DMS153 treated with DMSO at 0.1 percent for 48 hours (cell line): Measurements from ENCODE around the gene PDXK.
"Not testable (repeated sequence)": the region's sequence is repeated elsewhere in the genome, so short reads cannot be mapped to it uniquely, and the experiment has no call there.

ENCODE experiments used
- DNase-seq: peaks from one replicate; lab custom pipeline; 2025; ENCODE audit not compliant: unreplicated experiment; lab: John Stamatoyannopoulos, UW

Gene PDXK

DNA sequence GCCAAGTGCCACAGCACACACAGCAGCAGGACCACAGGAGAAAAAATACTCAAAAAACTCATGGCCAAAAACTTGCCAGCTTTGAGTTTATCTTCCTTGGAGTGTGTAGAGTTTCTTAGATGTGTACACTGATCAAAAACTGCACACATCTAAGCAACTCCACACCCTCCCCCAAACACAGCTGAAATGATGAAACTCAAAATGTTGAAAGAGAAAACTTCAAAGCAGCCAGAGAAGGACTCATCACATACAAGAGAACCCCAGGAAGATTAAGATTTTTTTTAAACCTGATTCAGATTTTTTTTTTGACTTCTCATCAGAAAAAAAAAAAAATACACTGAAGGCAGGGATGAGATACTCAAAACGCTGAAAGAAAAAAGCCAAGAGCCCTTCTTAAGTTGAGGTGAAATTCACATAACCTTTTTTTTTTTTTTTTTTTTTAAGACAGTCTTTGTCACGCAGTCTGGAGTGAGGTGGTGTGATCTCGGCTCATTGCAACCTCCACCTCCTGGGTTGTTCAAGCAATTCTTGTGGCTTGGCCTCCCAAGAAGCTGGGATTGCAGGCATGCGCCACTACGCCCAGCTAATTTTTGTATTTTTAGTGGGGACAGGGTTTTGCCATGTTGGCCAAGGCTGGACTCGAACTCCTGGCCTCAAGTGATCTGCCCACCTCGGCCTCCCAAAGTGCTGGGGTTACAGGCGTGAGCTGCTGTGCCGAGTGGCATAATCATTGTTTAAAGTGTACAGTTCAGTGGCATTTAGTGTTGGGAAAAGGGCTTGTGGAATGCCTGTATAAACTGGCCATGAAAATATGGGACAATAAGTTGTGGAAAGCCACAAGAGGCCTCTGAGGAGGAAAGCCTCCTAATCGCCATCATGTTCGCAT, 20.9 kb upstream of the PDXK start:
- DNase-seq: no peak

GRCh38 chr21:43699492-43699777, 19.5 kb upstream of the PDXK start:
- not testable (repeated sequence) for DNase-seq

GRCh38 chr21:43699933-43700599, 18.9 kb upstream of the PDXK start:
- DNase-seq: no peak

DNA sequence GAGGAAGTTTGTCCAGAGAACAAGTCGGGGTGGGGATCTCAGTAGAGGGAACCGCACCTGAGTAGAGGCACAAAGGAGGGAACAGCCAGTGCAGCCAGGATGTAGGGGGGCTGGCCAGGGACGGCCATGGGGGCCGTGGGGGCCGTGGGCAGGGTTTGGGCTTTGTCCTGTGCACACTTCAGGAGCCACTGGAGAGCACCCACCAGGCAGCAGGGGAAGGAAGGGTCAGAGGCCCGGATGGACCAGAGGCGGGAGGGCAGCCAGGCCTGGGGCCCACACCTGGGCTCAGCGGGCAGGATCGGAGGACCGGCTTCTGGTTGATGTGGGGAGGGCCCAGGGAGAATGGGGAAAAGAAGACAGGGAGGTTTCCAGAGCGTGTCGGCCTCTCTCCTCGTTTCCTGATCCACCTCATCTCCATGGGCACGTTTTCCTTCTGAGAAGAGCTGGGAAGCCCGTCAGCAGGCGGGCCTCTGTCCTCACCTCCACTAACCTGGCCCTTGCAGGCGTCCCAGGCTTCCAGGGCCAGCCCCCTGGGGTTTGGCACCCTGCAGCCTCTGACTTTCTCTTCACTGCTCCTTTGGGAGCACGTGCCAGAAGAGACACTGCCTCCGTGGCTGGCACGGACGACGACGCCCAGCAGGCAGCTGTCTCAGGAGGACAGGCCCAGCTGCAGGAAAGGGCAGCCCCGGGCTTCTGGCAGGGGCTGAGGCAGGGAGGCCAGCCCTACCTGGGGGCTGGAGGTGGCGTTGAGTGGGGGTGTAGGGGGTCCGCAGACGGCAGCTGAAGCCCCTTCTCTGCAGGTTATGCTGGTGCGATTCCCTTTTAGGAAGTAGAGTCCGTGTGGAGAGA, 16.8 kb upstream of the PDXK start:
- DNase-seq: peak; percentile 25

GRCh38 chr21:43702785-43703034, 16.2 kb upstream of the PDXK start:
- peak; percentile 40 for DNase-seq

GRCh38 chr21:43703035-43703880, 15.7 kb upstream of the PDXK start:
- DNase-seq: no peak

- DNase-seq: no peak
Measured at GRCh38 chr21:43707462-43707861, 11.5 kb upstream of the PDXK start.

GRCh38 chr21:43708745-43709381, 10.1 kb upstream of the PDXK start:
- DNase-seq: no peak

- DNase-seq: peak; percentile 2
Measured at GRCh38 chr21:43712268-43712942, 6.5 kb upstream of the PDXK start.

DNA sequence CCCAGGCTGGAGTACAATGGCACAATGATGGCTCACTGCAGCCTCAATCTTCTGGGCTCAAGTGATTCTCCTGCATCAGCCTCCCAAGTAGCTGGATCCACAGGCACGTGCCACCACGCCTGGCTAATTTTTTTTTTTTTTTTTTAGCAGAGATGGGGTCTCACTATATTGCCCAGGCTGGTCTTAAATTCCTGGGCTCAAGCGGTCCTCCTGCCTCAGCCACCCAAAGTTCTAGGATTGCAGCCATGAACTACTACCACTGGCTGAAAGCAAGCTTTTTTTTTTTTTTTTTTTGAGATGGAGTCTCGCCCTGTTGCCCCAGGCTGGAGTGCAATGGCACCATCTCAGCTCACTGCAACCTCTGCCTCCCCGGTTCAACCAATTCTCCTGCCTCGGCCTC, 5.8 kb upstream of the PDXK start:
- DNase-seq: not testable (repeated sequence)

DNA sequence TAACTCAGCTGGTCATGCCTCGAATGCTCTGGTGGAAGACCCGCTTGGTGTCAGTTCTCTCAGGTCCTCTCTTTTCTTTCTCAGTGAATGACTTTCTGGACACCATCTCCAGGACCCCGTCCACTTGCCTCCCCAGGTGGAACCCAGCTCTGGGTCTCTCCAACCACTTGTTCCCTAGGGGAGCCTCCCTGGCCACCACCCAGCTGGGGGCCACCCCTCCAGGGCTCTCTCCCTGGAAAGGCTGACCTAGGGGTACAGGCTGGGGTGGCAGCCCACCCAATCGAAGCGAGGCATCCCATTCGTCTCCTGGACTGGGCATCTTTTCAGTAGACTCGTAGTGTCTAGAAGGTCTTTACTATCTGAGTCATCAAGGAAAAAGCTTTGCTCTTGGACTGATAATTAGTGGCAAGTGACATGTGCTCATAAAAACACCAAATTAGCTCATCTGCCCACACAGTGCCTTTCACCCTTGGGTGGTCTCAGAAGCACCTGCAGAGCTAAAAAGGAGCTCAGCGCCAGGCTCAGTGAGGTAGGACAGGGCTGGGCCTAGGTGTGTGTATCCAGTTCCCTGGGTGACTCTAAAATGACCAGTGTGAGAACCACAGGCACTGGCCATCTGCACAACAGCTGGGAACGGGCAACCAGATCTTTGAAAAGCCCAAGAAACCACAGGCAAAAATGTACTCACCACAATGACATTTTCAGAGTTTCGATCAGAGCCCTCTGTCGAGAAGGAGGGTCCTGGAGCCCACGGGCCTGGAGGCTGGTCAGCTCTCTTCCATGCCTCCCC, 2.4 kb upstream of the PDXK start:
- no peak for DNase-seq

DNA sequence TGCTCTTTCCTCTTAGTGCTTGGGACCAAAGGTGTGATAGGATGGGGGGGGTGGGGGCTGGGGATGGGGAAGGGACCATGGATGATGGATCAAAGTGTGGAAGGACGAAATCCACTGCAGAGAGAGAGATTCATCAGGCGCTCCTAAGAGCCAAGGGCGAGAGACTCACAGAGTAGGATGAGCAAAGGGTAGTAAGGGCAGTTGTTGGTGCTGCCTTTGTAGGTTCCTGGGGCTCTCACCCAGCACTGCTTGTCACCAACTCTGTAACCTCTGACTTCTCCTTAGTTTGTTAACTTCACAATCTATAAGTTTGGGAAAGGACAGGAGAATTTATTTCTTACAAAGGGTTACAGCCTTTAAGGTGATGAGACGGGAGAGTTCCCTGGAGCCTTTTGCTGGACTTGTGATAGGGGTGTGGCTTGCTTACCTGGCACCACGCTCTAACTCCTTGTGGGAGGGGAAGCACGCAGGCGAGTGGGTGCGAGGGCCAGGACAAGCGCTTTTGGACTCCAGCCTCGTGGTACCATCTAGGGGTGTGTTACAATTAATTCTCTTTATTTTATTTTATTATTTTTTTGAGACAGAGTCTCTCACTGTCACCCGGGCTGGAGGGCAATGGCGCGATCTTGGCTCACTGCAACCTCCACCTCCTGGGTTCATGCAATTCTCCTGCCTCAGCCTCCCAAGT, 1.6 kb upstream of the PDXK start:
- DNase-seq: no peak

GRCh38 chr21:43717967-43718871, 710 bp upstream of the PDXK start:
- DNase-seq: no peak

DNA sequence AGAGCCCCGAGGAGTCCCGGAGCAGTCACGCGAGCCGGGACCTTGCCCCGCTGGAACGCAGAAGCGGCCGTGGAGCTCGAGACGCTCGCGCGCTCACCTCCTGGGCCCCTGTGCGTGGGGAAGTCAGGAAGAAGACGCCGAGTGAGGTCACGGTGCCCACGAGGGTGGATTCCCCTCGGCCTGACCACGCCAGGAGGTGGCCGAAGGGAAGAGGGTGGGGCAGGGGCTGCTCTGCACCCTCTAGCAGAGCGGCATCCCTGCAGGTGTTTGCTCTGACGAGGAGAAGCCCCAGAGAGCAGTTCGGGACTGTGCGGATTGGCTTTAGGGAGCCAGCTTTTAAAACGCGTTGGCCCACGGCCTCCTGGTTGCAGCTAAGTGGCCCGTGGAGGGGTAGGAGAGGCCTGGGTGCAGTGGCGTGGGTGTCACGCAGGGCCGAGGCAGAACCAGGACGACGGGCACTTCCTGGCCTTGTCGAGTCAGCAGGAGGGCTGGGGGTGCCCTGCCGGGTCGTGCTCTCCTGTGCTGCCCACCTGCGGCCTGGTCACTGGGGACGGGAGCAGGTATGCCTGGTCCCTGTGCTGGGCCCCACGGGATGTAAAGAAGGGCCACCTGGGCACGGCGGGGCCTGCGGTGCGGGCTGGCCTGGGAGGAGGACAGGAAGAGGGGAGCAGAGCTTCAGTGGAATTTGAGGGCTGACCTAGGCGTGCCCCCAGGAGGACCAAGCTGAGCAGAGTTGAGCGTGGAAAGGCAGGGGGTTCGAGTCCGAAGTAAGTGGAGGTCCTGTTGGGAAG, 1.0 kb downstream of the PDXK start:
- DNase-seq: no peak

DNA sequence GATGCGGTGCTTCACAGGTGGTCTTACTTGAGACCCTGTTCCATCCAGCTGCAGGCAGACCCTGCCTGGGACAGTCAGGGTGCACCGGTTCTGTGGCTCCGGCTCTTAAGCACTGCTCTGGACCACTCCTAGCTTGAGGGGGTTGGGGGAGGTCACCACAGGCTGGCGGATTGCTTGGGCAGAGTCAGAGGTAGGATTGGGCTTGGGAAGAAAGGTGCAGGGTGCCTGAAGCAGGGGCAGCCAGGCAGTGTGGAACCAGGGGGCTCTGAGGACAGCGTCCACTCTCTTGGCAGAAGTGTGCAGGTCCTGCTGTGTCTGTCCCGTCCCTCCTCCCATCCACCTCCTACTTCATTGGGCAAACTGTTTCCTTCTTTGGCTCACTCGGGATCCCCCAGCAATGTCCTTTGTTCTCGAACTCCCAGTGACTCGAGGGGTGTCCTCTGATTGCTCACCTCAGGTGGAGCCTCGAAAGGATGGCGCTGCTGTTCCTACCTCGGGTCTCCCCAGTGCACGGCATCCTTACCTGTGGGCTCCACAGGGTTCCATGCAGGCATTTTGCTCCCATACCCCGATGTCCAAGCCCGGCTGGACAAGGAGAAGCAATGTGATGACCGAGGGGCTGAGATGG, 1.7 kb downstream of the PDXK start:
- no peak for DNase-seq

DNA sequence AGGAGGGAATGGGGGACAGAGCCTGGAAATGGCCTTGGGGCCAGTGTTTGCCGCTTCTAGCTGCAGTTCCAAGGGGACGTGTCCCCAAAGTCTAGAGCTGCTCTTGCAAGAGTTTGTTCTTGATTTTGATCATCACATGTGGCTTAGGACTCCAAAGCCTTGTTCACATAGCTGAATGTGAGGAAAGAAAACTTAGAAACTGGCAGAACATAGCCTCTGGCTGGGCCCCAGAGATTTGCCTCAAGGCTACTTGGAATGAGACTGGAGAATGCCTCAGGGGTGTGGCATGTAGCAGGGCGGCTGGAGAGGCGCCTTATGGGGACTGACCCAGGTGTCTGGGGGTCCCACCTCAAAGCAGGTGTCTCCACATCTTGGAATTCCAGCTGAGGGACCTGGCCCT, 2.3 kb downstream of the PDXK start:
- DNase-seq: no peak
